GM19395 (cell line): ENCODE data around the gene KRT23.

Source experiments
- ATAC-seq: cut with Tn5 transposase; IDR thresholded peaks from one replicate; pipeline ENCODE4 v1.9.1; 2021; ENCODE audit warnings: mild to moderate bottlenecking, moderate library complexity; ENCODE audit not compliant: unreplicated experiment

The KRT23 gene

DNA sequence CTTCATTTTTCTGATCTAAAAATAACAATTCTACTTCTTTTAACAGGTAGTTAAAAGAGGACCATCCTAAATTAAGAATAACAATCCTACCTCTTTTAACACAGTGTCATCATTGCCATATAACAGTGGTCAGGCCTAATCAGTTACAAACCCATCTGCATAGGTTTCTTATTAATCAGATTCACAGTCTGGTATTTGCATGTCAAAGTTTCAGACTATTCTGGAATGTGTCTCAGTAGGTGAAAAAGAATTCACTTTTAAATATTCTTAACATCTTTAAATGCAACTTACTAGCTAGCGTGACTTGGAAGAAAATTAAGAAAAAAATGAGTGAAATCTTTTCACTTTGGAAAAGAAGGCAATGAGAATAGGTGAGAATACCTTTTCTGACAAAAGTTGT is 63.6 kb downstream of the KRT23 start:
- no peak for ATAC-seq

- ATAC-seq: no peak
These were observed 64.2 kb downstream of the KRT23 start for GRCh38 chr17:40873255-40873654.
